CD1c-positive myeloid dendritic cell (primary cell): Measurements from ENCODE around the gene EGFR.

Experiments
- DNase-seq: peaks from one replicate; pipeline ENCODE4 v3.0.0-alpha.2; 2016; ENCODE audit errors: extremely low spot score

The EGFR gene

GRCh38 chr7:55172161-55172560 is 153.3 kb downstream of the EGFR start:
- DNase-seq: no peak

- no peak for DNase-seq
These were observed 154.2 kb downstream of the EGFR start for GRCh38 chr7:55172881-55173609.

DNA sequence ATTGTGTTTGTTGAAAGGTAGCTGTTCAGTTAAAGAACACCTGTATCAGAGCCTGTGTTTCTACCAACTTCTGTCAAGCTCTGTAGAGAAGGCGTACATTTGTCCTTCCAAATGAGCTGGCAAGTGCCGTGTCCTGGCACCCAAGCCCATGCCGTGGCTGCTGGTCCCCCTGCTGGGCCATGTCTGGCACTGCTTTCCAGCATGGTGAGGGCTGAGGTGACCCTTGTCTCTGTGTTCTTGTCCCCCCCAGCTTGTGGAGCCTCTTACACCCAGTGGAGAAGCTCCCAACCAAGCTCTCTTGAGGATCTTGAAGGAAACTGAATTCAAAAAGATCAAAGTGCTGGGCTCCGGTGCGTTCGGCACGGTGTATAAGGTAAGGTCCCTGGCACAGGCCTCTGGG is 154.9 kb downstream of the EGFR start:
- DNase-seq: no peak

- DNase-seq: no peak
These were observed 155.6 kb downstream of the EGFR start for GRCh38 chr7:55174456-55174855.

- no peak for DNase-seq
These were observed 156.0 kb downstream of the EGFR start for GRCh38 chr7:55174856-55175255.

GRCh38 chr7:55177068-55177530 is 158.3 kb downstream of the EGFR start:
- DNase-seq: no peak

DNA sequence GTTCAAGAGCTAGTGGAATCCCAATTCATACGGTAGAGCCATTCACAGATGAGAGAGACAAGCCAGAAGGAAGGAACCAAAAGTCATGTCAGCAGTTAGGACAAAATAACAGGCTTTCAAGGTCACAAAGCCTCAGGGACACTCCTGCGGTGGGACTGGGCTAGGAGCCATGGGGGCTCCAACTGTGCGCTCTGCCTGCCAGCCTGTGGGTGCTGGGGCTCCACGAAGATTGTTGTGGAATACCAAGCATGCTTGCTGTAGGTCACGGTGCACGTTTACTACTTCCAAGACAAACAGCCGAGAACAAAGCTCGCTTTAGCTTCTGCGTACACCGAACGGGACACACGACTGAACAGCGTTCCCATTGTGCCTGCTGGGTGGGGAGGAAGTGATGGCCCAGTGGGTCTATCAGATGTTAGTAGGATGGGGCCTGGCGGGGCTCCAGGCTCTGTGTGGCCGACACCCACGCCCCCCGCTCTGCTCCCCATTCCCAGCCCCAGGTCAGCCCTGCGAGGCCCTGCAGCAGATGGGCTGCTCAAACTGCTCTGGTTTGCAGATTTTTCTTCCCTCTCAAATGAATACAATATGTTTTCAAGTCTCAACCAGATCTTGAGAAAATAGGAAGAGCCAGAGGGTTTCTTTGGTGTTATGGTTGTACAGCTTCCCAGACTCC is 158.9 kb downstream of the EGFR start:
- no peak for DNase-seq

DNA sequence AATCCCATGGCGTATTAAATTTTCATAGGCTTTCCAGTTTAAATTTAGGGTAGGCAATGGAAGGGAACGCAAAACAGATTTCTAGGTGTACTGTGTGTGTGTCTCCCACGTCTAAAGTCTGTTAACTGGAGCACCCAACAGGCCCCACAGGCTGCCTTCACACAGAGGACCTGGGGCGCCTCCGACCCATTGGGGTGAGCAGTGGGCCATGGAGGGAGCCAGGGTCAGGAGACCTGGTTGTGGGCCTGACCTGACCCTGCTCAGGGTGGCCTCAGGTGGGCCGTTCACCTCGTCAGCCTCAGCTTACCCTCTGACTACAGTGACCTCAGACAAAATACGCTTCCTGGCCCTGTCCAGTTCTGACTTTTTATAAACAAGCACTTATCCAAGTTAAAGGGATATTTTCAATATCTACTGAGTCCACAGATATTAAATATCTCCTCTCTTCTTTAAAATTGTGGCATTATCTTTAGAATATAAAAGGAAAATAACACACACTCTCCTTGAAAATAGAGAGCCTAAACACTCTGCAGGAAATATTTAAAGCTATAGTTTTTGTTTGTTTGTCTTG is 159.6 kb downstream of the EGFR start:
- DNase-seq: no peak

DNA sequence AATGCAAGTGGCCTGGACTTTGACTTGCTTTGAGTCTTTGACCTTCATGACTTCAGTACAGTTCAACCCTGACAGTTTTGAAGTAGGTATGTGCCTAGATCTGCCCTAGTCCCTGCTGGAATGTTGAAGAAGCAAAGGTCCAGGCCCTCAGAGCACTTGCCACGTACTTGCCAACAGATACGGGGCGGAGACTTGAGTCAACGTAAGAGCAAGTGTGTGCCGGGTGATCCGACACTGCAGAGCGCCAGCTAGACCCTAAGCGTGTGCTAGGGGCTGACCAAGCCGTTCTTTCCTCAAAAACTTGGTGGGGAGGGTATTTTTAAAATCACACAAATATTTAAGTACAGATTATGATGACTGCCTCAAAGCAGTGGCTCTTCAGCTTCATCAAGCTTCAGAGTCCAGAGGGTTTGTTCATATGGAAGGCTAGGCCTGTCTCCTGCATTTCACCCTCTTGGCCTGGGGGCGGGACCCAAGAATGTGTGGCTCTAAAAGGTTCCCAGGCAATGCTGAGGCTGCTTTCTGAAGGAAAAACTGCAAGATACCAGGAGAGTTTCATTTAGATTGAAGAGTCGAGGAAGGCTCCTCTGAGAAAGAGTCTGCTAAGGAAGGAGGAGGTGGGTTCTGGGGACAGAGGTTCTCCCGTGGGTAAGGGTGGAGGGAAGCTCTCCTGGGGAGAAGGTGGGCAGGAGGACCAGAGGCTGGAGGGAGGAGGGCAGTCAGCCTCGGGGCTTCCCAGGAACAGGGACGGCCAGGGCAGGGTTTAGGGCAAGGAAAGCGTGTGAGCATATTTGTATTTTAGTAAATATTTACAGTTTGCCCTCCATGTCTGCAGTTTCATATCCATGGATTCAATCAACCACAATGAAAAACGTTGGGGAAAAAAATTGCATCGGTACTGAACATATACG is 160.3 kb downstream of the EGFR start:
- no peak for DNase-seq

- DNase-seq: no peak
These were observed 161.3 kb downstream of the EGFR start for GRCh38 chr7:55179931-55180682.

GRCh38 chr7:55180963-55181542 is 162.2 kb downstream of the EGFR start:
- no peak for DNase-seq

- no peak for DNase-seq
These were observed 162.9 kb downstream of the EGFR start for GRCh38 chr7:55181762-55182161.

GRCh38 chr7:55183897-55184296 is 165.1 kb downstream of the EGFR start:
- DNase-seq: no peak

- DNase-seq: no peak
These were observed 166.5 kb downstream of the EGFR start for GRCh38 chr7:55185321-55185802.

DNA sequence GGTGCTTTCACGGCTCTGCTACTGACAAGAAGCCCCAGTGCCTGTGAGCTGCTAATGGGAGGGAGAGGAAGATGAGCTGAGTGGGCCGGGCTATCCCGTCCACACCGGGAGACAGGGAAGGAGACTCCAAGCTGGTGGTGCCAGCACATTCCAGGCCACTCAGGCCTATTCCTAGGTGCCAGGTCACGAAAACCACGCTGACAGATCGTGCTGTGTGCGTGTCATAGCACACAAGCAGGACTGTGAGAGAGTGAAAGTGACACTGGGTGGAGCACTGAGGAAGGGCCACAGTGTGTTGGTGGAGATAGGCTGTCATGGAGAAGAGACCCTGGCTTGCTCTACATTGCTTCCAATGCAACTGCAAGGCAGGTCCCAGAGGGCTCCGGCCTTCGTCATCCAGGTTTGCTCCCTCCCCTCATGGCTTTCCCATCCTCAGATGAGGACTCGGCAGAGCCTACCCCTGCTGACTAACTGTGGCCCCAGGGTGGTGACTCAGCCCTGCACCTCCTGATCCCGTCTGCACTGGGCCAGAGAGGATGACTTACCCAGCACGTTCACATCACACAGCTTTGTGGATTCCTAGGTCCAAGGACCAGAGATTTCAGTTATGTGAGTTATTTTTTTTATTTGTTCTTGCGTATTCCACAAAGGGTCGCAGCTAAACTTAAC is 167.3 kb downstream of the EGFR start:
- no peak for DNase-seq

DNA sequence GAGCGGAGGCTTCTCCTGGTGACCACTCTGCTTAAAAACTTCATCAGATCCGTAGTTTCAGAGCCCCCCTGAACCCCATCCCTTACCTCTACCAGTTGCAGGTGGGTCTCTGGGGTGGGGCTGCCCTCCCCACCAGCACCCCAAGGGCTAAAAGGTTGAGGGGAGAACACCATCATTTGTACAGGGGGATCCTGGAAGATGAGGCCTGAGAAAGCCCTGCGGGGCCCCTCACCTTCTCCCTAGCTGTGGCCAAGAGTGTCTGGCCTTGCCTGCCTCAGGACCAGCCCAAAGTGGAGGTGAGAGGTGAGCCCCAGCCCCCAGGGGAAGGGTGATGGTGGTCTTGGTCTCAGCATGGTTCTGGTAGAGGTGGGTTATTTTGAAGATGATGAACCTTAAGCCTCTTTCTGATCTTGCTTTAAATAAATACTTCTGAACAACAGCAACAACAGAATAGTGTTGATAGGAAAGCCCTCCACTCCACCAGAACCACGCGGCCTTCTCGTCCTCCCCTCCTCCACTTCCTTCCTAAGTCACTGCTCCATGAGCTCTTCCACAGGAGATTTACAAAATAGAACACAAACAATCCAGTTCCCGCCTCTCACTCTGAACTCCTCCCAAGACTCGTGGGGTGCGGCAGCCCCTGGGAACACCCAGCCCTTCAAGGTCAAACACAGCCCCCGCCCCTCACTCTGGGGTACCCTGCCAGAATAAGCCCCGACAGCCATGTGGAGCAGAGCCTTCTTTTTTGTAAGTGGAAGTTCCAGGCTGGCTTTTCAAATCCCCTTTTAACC is 169.1 kb downstream of the EGFR start:
- no peak for DNase-seq

- no peak for DNase-seq
These were observed 169.8 kb downstream of the EGFR start for GRCh38 chr7:55188590-55189138.

GRCh38 chr7:55189146-55189766 is 170.4 kb downstream of the EGFR start:
- no peak for DNase-seq
